K562 (cell line): ENCODE measurements around the gene OSBPL10. TPM values are rescaled to one million over a fixed set of nuclear protein-coding genes. Genes with fewer than 3 reads are reported as not detected.

Source experiments
- ATAC-seq: fragments of 200-7000 bp; cut with Tn5 transposase; 3 replicates; pipeline ENCODE4 v1.9.1; 2020; ENCODE audit warnings: moderate library complexity
- Bru-seq: library from RNA; stranded (reverse); fragments of 400-500 nt; gene quantifications from one replicate; lab custom pipeline; 2021; lab: Mats Ljungman, UMichigan
- BruChase-seq, 2 experiments: library from RNA; stranded (reverse); fragments of 400-500 nt; gene quantifications; one replicate each; lab custom pipeline; 2021; lab: Mats Ljungman, UMichigan
- BruUV-seq: library from RNA; stranded (reverse); fragments of 400-500 nt; replicated peaks from 2 replicates; lab custom pipeline; 2021; lab: Mats Ljungman, UMichigan
- CTCF ChIA-PET: fragments of 300-600 bp; formaldehyde crosslinking; extraction: SDS; loops from one replicate; lab custom pipeline; 2021; ENCODE audit warnings: low intra/inter-chr PET ratio; lab: Yijun Ruan, JAX
- POLR2A ChIA-PET: fragments of 300-600, 350-650 bp; sonication (Branson Sonifier 250); formaldehyde crosslinking; extraction: SDS; loops from one replicate; lab custom pipeline; 2021; ENCODE audit warnings: antibody characterized with exemption, inconsistent platforms; lab: Yijun Ruan, JAX
- DNase-seq, 4 experiments: peaks; one replicate each; pipeline versions ENCODE4 v3.0.0 to v3.0.0-alpha.2; 2011 to 2018; ENCODE audit warnings: low spot score in 3 of 4, mixed read lengths in 3 of 4; ENCODE audit errors: extremely low read depth in 1 of 4
- FAIRE-seq: peaks from 2 replicates; lab custom pipeline; 2011; peaks lifted over from hg19 to GRCh38; lab: Jason Lieb, UNC
- H2AFZ ChIP-seq: 2 replicates; pipeline ENCODE4 v1.6.0; 2011; ENCODE audit warnings: low read depth, low read length, control low read depth, inconsistent platforms
- H3K27ac ChIP-seq: fragments of 200-600 bp; 3 replicates; pipeline ENCODE4 v1.8.0; 2011; ENCODE audit warnings: low read depth, mild to moderate bottlenecking, control low read depth, inconsistent platforms, low read length, moderate library complexity, mixed read lengths; ENCODE audit errors: extremely low read depth
- H3K27me3 ChIP-seq, 2 experiments: fragments of 300-600 bp in 1 of 2; 2 replicates in 1 of 2; 3 replicates in 1 of 2; pipeline versions ENCODE4 v1.6.0 to v1.8.0; 2011; ENCODE audit warnings: inconsistent platforms in 2 of 2, low read length in 2 of 2, mild to moderate bottlenecking in 1 of 2, mixed read lengths in 1 of 2, moderate library complexity in 1 of 2; ENCODE audit not compliant: control insufficient read depth in 2 of 2, insufficient read depth in 2 of 2
- H3K36me3 ChIP-seq: fragments of 300-600 bp; 3 replicates; pipeline ENCODE4 v1.8.0; 2011; ENCODE audit warnings: mild to moderate bottlenecking, low read length, inconsistent platforms; ENCODE audit not compliant: control insufficient read depth, insufficient read depth
- H3K4me1 ChIP-seq, 2 experiments: fragments of 200-600 bp in 1 of 2; replicated peaks in 1 of 2; 2 replicates in 1 of 2; 3 replicates in 1 of 2; pipeline versions ENCODE4 v1.5.1 to v1.8.0; 2011; ENCODE audit warnings: inconsistent platforms in 2 of 2, low read length in 2 of 2, mild to moderate bottlenecking in 1 of 2, mixed read lengths in 1 of 2, moderate library complexity in 1 of 2; ENCODE audit not compliant: control insufficient read depth in 2 of 2, insufficient read depth in 2 of 2
- H3K4me2 ChIP-seq: 2 replicates; pipeline ENCODE4 v1.6.1; 2011; ENCODE audit warnings: low read length, control low read depth, inconsistent platforms, mixed read lengths; ENCODE audit not compliant: insufficient read depth
- H3K4me3 ChIP-seq: fragments of 200-600 bp; sonication (generic), shearing (Covaris generic); 2 replicates; pipeline ENCODE4 v1.5.1; 2016; ENCODE audit warnings: control low read depth, inconsistent platforms
- H3K79me2 ChIP-seq: fragments of 200-600 bp; 3 replicates; pipeline ENCODE4 v1.8.0; 2011; ENCODE audit warnings: low read length, inconsistent platforms; ENCODE audit not compliant: control insufficient read depth, insufficient read depth
- H3K9ac ChIP-seq, 2 experiments: 2 replicates each; pipeline versions ENCODE4 v1.6.0 to v1.6.1; 2011; ENCODE audit warnings: low read depth in 2 of 2, low read length in 2 of 2, control low read depth in 1 of 2, inconsistent platforms in 1 of 2, mild to moderate bottlenecking in 1 of 2, mixed read lengths in 1 of 2; ENCODE audit not compliant: insufficient read depth in 1 of 2
- H3K9me1 ChIP-seq: one replicate; pipeline ENCODE4 v1.6.0; 2011; ENCODE audit warnings: inconsistent platforms, mild to moderate bottlenecking, low read length, moderate library complexity; ENCODE audit not compliant: control insufficient read depth, insufficient read depth
- H3K9me3 ChIP-seq: replicated peaks from 2 replicates; pipeline ENCODE4 v1.5.1; 2011; ENCODE audit warnings: low read depth, low read length, inconsistent platforms; ENCODE audit not compliant: control insufficient read depth, insufficient read depth
- H4K20me1 ChIP-seq: replicated peaks from 2 replicates; pipeline ENCODE4 v1.6.1; 2011; ENCODE audit warnings: low read length, inconsistent platforms, mixed read lengths; ENCODE audit not compliant: control insufficient read depth, insufficient read depth
- EGR1 ChIP-seq: fragments of 450-650 bp; conservative IDR thresholded peaks from 2 replicates; pipeline ENCODE4 v1.6.1; 2017; ENCODE audit warnings: mild to moderate bottlenecking
- NFRKB ChIP-seq: fragments of 450-650 bp; IDR thresholded peaks from 2 replicates; pipeline ENCODE4 v1.6.1; 2016; ENCODE audit warnings: low read depth
- WGBS: fragments of 100-300 bp; shearing (Covaris generic); methylation state at CpG from one replicate; pipeline ENCODE4 v1.1.6; 2016; ENCODE audit warnings: low coverage, mixed read lengths; ENCODE audit not compliant: insufficient coverage; ENCODE audit errors: missing lambda C conversion rate; 5-methylcytosine and 5-hydroxymethylcytosine counted together
- in situ Hi-C: fragments of 300-500 bp; cut with MboI; formaldehyde crosslinking; loops from 4 replicates; pipeline ENCODE4 v1.15.0; 2018; ENCODE audit warnings: inconsistent platforms, mixed read lengths
- intact Hi-C: fragments of 100-400 bp; cut with micrococcal nuclease; formaldehyde crosslinking; loops from 2 replicates; pipeline ENCODE4 v1.14.2; 2022
- long read RNA-seq, 3 experiments: library from polyadenylated mRNA in 2 of 3; library from RNA in 1 of 3; unstranded in 2 of 3; stranded (forward) in 1 of 3; transcript quantifications; one replicate each; pipeline ENCODE4 v2.0.0, GENCODE V29; 2019 to 2022
- polyA minus RNA-seq, 3 experiments: library from RNA; depleted of rRNA, polyadenylated mRNA; stranded (reverse); fragments of >200 nt; gene quantifications; 2 replicates each; pipeline ENCODE4 v1.2.3, GENCODE V29; 2011
- polyA plus RNA-seq, 8 experiments: library from polyadenylated mRNA; depleted of rRNA in 4 of 8; stranded (reverse) in 5 of 8; unstranded in 3 of 8; fragments of >200 nt; fragmentation: Nextera tagmentation in 2 of 8; fragmentation: Illumina TruSeq in 1 of 8; extraction: Ambion mirVana in 2 of 8; extraction: Trizol in 1 of 8; gene quantifications; 2 replicates each; pipeline versions ENCODE4 v1.2.1 to v1.2.3, GENCODE V29; 2011 to 2014; ENCODE audit warnings: inconsistent platforms in 1 of 8, missing spikeins in 1 of 8
- total RNA-seq, 7 experiments: library from RNA; depleted of rRNA in 6 of 7; stranded (reverse); fragments of >200 nt in 6 of 7; fragmentation: Illumina TruSeq in 2 of 7; extraction: Trizol in 2 of 7; gene quantifications; 2 replicates each; pipeline versions ENCODE4 v1.2.1 to v1.2.3, GENCODE V29; 2011 to 2021; ENCODE audit warnings: low replicate concordance in 1 of 7
- TF ChIP-seq, protein P1 (sequence below): fragments of 200-800 bp; sonication (Bioruptor generic); IDR thresholded peaks from 2 replicates; pipeline ENCODE4 v1.6.1; 2017; ENCODE audit warnings: missing genetic modification characterization, missing compliant biosample characterization

OSBPL10 gene, protein sequence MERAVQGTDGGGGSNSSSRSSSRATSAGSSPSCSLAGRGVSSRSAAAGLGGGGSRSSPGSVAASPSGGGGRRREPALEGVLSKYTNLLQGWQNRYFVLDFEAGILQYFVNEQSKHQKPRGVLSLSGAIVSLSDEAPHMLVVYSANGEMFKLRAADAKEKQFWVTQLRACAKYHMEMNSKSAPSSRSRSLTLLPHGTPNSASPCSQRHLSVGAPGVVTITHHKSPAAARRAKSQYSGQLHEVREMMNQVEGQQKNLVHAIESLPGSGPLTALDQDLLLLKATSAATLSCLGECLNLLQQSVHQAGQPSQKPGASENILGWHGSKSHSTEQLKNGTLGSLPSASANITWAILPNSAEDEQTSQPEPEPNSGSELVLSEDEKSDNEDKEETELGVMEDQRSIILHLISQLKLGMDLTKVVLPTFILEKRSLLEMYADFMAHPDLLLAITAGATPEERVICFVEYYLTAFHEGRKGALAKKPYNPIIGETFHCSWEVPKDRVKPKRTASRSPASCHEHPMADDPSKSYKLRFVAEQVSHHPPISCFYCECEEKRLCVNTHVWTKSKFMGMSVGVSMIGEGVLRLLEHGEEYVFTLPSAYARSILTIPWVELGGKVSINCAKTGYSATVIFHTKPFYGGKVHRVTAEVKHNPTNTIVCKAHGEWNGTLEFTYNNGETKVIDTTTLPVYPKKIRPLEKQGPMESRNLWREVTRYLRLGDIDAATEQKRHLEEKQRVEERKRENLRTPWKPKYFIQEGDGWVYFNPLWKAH
- total RNA-seq (2011; cell fraction: chromatin; rRNA removed; ENCODE audit: low replicate concordance) = 0.07 TPM in 1 of 2 replicates, not detected in the other
- total RNA-seq (2011; cell fraction: nucleolus; rRNA removed) = not detected in 2 replicates
- 1.2 TPM in 1 of 2 replicates, not detected in the other for total RNA-seq (2011; cell fraction: nucleoplasm; rRNA removed)
- 0.12 TPM in 1 of 2 replicates, not detected in the other for total RNA-seq (2014; rRNA removed)
- total RNA-seq (2014; rRNA removed; fragmentation: Illumina TruSeq; extraction: Trizol) = 0.04 TPM in 1 of 2 replicates, not detected in the other
- not detected in 2 replicates for total RNA-seq (2015; rRNA removed; fragmentation: Illumina TruSeq; extraction: Trizol)
- 0.18 and 0.56 TPM in 2 replicates for total RNA-seq (2021)
- polyA plus RNA-seq (2011; rRNA removed) = 0.14 TPM in 1 of 2 replicates, not detected in the other
- polyA plus RNA-seq (2011; cell fraction: cytosol; rRNA removed) = 0.07 TPM in 1 of 2 replicates, not detected in the other
- polyA plus RNA-seq (2011; cell fraction: nucleus; rRNA removed) = 0.24 TPM in 1 of 2 replicates, not detected in the other
- 0.23 and 0.60 TPM in 2 replicates for polyA plus RNA-seq (2012)
- polyA plus RNA-seq (2014; fragmentation: Illumina TruSeq; extraction: Trizol) = 0.19 TPM in 1 of 2 replicates, not detected in the other
- polyA plus RNA-seq (2014; fragmentation: Nextera tagmentation; extraction: Ambion mirVana) = under 1 TPM; 0.07 to 0.15 TPM
- 0.03 and 0.18 TPM in 2 replicates for polyA plus RNA-seq (2014; rRNA removed)
- not detected in 2 replicates for polyA minus RNA-seq (2011; rRNA and poly(A)+ RNA removed)
- polyA minus RNA-seq (2011; cell fraction: cytosol; rRNA and poly(A)+ RNA removed) = 0.29 TPM in 1 of 2 replicates, not detected in the other
- polyA minus RNA-seq (2011; cell fraction: nucleus; rRNA and poly(A)+ RNA removed) = 0.13 TPM in 1 of 2 replicates, not detected in the other
- Bru-seq, nascent RNA = percentile 16 among the genes with signal in this experiment
- percentile 17 among the genes with signal in this experiment for BruChase-seq, experiment 1, labeled RNA remaining after a 2-hour chase
- percentile 14 among the genes with signal in this experiment for BruChase-seq, experiment 2, labeled RNA remaining after a 6-hour chase
- long read RNA-seq, experiment 1, partial matches to known transcripts = 2 of 3 reads
- long read RNA-seq, experiment 1, other reads (novel, unspliced or antisense) = 1 of 3 reads
- long read RNA-seq, experiment 2 = 0 reads
- long read RNA-seq, experiment 3 = 0 reads

DNA sequence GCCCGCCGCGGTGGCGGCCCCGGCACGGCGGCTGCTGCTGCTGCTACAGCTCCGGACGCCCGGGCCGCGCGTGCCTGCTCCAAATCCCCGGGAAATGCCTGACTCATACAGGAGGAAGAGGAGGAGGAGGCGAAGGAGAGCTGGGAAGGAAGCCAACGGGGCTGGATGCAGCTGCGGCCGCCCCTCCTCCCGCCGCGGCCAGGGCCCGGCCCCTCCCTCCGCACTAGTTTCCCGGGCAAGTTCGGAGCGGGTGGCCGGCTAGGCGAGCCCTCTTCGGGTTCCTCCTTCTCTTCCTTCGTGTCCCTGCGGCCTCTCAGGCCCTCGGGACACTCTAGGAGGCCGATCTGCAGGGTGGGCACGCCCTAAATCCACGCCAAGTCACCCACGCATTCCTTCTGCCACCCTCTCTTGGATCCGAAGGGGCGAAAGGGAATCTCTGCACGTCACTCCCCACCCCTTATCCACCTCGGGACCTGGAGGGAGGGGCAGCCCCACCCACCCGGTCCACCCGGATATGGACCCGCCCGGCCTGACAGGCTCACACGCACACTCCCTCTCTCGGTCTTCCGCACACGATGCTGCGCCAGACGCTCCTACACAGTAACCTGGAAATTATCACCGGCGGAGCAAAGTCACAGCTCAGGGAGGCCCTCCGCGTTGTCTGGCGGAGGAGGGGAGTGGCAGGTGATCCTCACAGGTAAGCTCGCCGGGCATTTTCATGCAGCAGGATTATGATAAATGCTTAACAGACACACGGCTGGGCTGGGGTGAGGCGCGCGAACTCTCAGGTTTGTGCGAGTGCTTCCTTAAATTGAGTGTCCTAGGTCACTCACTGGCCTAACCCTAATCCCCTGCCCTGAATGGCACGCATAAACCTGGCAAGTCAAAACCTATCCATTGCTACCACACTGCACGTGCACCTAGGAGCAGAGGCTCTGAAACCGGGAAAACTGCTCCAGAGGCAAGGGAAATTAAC is at the start of gene OSBPL10, which contains the start of gene ZNF860:
OSBPL10 (minus strand) TSS at position 57 of the 976 bp plus-strand sequence. CDS start 83 bp downstream, outside the sequence.
ZNF860 (plus strand) TSS at position 545 of the 976 bp plus-strand sequence. CDS start 7,330 bp downstream, outside the sequence.
- no peak within 1 kb of the TSS for H3K27ac ChIP-seq
- H2AFZ ChIP-seq = no peak within 1 kb of the TSS
- in situ Hi-C loops = no loop called here
- H3K4me1 ChIP-seq = peaks cover 0 to 14% of the 10 kb centered on the region in 2 experiments; a peak in 2 of 5 replicates
- no TSS peak for BruUV-seq
- no peak within 1 kb of the TSS for H3K4me3 ChIP-seq
- WGBS = 15% methylated on average over 49 of the region's 65 CpGs
- no peaks in the 10 kb centered on the region for H3K79me2 ChIP-seq
- no peak within 1 kb of the TSS for H3K4me2 ChIP-seq
- CTCF ChIA-PET = no interaction called here
- no peaks in the 10 kb centered on the region for H3K9me1 ChIP-seq
- peaks cover 16 to 29% of the 10 kb centered on the region in 2 experiments for H3K27me3 ChIP-seq
- POLR2A ChIA-PET = no interaction called here
- peak in 3 of 4 experiments; percentile 13 to 28 (median 16) for DNase-seq
- TF ChIP-seq, protein P1, sequence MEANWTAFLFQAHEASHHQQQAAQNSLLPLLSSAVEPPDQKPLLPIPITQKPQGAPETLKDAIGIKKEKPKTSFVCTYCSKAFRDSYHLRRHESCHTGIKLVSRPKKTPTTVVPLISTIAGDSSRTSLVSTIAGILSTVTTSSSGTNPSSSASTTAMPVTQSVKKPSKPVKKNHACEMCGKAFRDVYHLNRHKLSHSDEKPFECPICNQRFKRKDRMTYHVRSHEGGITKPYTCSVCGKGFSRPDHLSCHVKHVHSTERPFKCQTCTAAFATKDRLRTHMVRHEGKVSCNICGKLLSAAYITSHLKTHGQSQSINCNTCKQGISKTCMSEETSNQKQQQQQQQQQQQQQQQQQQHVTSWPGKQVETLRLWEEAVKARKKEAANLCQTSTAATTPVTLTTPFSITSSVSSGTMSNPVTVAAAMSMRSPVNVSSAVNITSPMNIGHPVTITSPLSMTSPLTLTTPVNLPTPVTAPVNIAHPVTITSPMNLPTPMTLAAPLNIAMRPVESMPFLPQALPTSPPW = peak; percentile 14; the same call in 1 of the 2 replicates
- TF ChIP-seq NFRKB = no peak
- 0 out of 2 replicates have a peak, but pooled peaks have one; percentile 6 for TF ChIP-seq EGR1
- ATAC-seq = peak; percentile 69
- H3K9me3 ChIP-seq = no peaks in the 10 kb centered on the region; the same call in 1 of the 2 replicates
- H4K20me1 ChIP-seq = no peaks in the 10 kb centered on the region; the same call in 1 of the 2 replicates
- H3K36me3 ChIP-seq = no peaks in the 10 kb centered on the region
- intact Hi-C loops = loop anchor here (10.0 kb wide), 1 partner anchor 257 kb away; no protein-coding TSS in a partner anchor
- 0 out of 4 replicates have a peak within 1 kb of the TSS, but pooled peaks of 1 of the 2 experiments have one; percentile 11 for H3K9ac ChIP-seq
- no peak for FAIRE-seq
